Omental fat pad (tissue), 4 donors: ENCODE data around the gene DLGAP4. TPM values are rescaled to one million over a fixed set of nuclear protein-coding genes. Genes with fewer than 3 reads are reported as not detected.

Experiments used
- ATAC-seq: fragments of 150-250 bp; one replicate; pipeline ENCODE4 v1.9.1; 2016; ENCODE audit warnings: mild to moderate bottlenecking, moderate library complexity; ENCODE audit not compliant: low FRiP score
- DNase-seq: peaks from one replicate; pipeline ENCODE4 v3.0.0-alpha.2; 2019; ENCODE audit warnings: low spot score
- CTCF ChIP-seq, 3 donors: fragments of 450-650 bp; IDR thresholded peaks; one replicate each; pipeline ENCODE4 v1.5.1; 2016 to 2017; ENCODE audit warnings: antibody characterized with exemption in 3 of 3, mild to moderate bottlenecking in 3 of 3, moderate library complexity in 2 of 3
- total RNA-seq, 4 donors: library from RNA; depleted of rRNA; stranded (reverse); fragments of >200 nt; gene quantifications; one replicate each; pipeline ENCODE4 v1.1.0, GENCODE V29; 2016

The DLGAP4 gene
- total RNA-seq, 4 donors from 2014 or later = 26.0 to 42.6 (median 30.7) TPM

GRCh38 chr20:36439731-36440072 is 133.6 kb downstream of the DLGAP4 start:
- TF ChIP-seq CTCF (IDR thresholded peaks at IDR 0.05) = peak in 1 of 3 donors; percentile 3

GRCh38 chr20:36440370-36441026 is 134.4 kb downstream of the DLGAP4 start:
- no peak for TF ChIP-seq CTCF (IDR thresholded peaks at IDR 0.05)
- no peak for DNase-seq
- no peak for ATAC-seq

More at GRCh38 chr20:36439731-36440072, 133.6 kb downstream of the DLGAP4 start:
- ATAC-seq (no peak), DNase-seq (no peak)

GRCh38 chr20:36441027-36441414 is 134.9 kb downstream of the DLGAP4 start:
- DNase-seq = no peak
- no peak for TF ChIP-seq CTCF (IDR thresholded peaks at IDR 0.05)
- no peak for ATAC-seq

- no peak for DNase-seq
- ATAC-seq = no peak
- TF ChIP-seq CTCF (IDR thresholded peaks at IDR 0.05) = no peak
Observed at GRCh38 chr20:36441416-36441815, 135.3 kb downstream of the DLGAP4 start.

- TF ChIP-seq CTCF (IDR thresholded peaks at IDR 0.05) = no peak
- DNase-seq (no peak), ATAC-seq (no peak)
Observed at GRCh38 chr20:36445847-36446246, 139.7 kb downstream of the DLGAP4 start.

GRCh38 chr20:36446557-36446956 is 140.4 kb downstream of the DLGAP4 start:
- DNase-seq (no peak), ATAC-seq (no peak)
- no peak for TF ChIP-seq CTCF (IDR thresholded peaks at IDR 0.05)

- no peak for ATAC-seq
- DNase-seq = no peak
- TF ChIP-seq CTCF (IDR thresholded peaks at IDR 0.05) = no peak
Observed at GRCh38 chr20:36447101-36447500, 141.0 kb downstream of the DLGAP4 start.
